ENCODE measurements around the gene CTLA4.

- TF ChIP-seq POLR2A (IDR thresholded peaks at IDR 0.05; ENCODE audit: low read depth) (no peak), EP300 (IDR thresholded peaks at IDR 0.05) (no peak)
- TF ChIP-seq, protein P1, sequence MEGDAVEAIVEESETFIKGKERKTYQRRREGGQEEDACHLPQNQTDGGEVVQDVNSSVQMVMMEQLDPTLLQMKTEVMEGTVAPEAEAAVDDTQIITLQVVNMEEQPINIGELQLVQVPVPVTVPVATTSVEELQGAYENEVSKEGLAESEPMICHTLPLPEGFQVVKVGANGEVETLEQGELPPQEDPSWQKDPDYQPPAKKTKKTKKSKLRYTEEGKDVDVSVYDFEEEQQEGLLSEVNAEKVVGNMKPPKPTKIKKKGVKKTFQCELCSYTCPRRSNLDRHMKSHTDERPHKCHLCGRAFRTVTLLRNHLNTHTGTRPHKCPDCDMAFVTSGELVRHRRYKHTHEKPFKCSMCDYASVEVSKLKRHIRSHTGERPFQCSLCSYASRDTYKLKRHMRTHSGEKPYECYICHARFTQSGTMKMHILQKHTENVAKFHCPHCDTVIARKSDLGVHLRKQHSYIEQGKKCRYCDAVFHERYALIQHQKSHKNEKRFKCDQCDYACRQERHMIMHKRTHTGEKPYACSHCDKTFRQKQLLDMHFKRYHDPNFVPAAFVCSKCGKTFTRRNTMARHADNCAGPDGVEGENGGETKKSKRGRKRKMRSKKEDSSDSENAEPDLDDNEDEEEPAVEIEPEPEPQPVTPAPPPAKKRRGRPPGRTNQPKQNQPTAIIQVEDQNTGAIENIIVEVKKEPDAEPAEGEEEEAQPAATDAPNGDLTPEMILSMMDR (IDR thresholded peaks at IDR 0.05), result no peak
Measured at GRCh38 chr2:203853271-203853670, 14.3 kb upstream of the CTLA4 start.

Data from esophagus muscularis mucosa (tissue), 4 donors.